Hepatocyte (in vitro differentiated cells): ENCODE data around the gene VAV1. TPM values are rescaled to one million over a fixed set of nuclear protein-coding genes. Genes with fewer than 3 reads are reported as not detected.

Experiments used
- DNase-seq: peaks from one replicate; pipeline ENCODE4 v3.0.0-alpha.2; 2016; ENCODE audit warnings: low spot score
- H2AFZ ChIP-seq: fragments of 200-600 bp; sonication (generic); 2 replicates; pipeline ENCODE4 v1.6.0; 2016; ENCODE audit warnings: antibody characterized with exemption, mild to moderate bottlenecking
- H3K27ac ChIP-seq: fragments of 200-600 bp; sonication (generic); 2 replicates; pipeline ENCODE4 v1.5.1; 2016; ENCODE audit warnings: mild to moderate bottlenecking
- H3K27me3 ChIP-seq: fragments of 200-600 bp; sonication (generic); 2 replicates; pipeline ENCODE4 v1.6.1; 2016
- H3K36me3 ChIP-seq: fragments of 200-600 bp; sonication (generic); replicated peaks from 2 replicates; pipeline ENCODE4 v1.5.1; 2016; ENCODE audit warnings: low read depth; ENCODE audit not compliant: insufficient read depth
- H3K4me1 ChIP-seq: fragments of 200-600 bp; sonication (generic); 2 replicates; pipeline ENCODE4 v1.5.1; 2016; ENCODE audit warnings: mild to moderate bottlenecking, moderate library complexity; ENCODE audit not compliant: insufficient read depth
- H3K4me2 ChIP-seq: fragments of 200-600 bp; sonication (generic); 2 replicates; pipeline ENCODE4 v1.6.0; 2016
- H3K4me3 ChIP-seq: fragments of 200-600 bp; sonication (generic); 2 replicates; pipeline ENCODE4 v1.5.1; 2016; ENCODE audit warnings: mild to moderate bottlenecking
- H3K79me2 ChIP-seq: fragments of 200-600 bp; sonication (generic); 2 replicates; pipeline ENCODE4 v1.6.0; 2017; ENCODE audit warnings: mild to moderate bottlenecking
- H3K9me2 ChIP-seq: fragments of 200-600 bp; sonication (generic); replicated peaks from 2 replicates; pipeline ENCODE4 v1.6.0; 2017; ENCODE audit warnings: mild to moderate bottlenecking; ENCODE audit not compliant: insufficient read depth
- H3K9me3 ChIP-seq: fragments of 200-600 bp; sonication (generic); 2 replicates; pipeline ENCODE4 v1.5.1; 2016; ENCODE audit warnings: low read depth, mild to moderate bottlenecking
- H4K20me1 ChIP-seq: fragments of 200-600 bp; sonication (generic); 2 replicates; pipeline ENCODE4 v1.6.0; 2016; ENCODE audit warnings: mild to moderate bottlenecking; ENCODE audit not compliant: insufficient read depth, poor library complexity, severe bottlenecking
- EZH2 ChIP-seq: fragments of 200-600 bp; sonication (generic); IDR thresholded peaks from 2 replicates; pipeline ENCODE4 v1.6.1; 2016; ENCODE audit warnings: antibody characterized with exemption, mild to moderate bottlenecking, borderline replicate concordance
- EZH2phosphoT487 ChIP-seq: fragments of 200-600 bp; sonication (generic); IDR thresholded peaks from one replicate; pipeline ENCODE4 v1.6.1; 2018; ENCODE audit warnings: antibody characterized with exemption, mild to moderate bottlenecking, low read depth, moderate library complexity; ENCODE audit not compliant: unreplicated experiment, severe bottlenecking
- WGBS: methylation state at CpG from one replicate; pipeline ENCODE4 v1.1.6; 2016; ENCODE audit warnings: low lambda C conversion rate; ENCODE audit errors: missing lambda C conversion rate; 5-methylcytosine and 5-hydroxymethylcytosine counted together
- polyA plus RNA-seq: library from polyadenylated mRNA; unstranded; fragments of >200 nt; fragmentation: Nextera tagmentation; extraction: Ambion mirVana; gene quantifications from 2 replicates; pipeline ENCODE4 v1.2.1, GENCODE V29; 2016
- total RNA-seq: library from RNA; depleted of rRNA; stranded (reverse); fragments of >200 nt; gene quantifications from 2 replicates; pipeline ENCODE4 v1.2.3, GENCODE V29; 2014
- TF ChIP-seq, protein P1 (sequence below): fragments of 200-600 bp; sonication (generic); IDR thresholded peaks from 2 replicates; pipeline ENCODE4 v1.5.1; 2016; ENCODE audit warnings: antibody characterized with exemption, mild to moderate bottlenecking; ENCODE audit not compliant: poor library complexity

VAV1 gene
- total and polyA plus RNA-seq, 2 experiments from 2014 or later, result 0.23 TPM; not detected in 1

DNA sequence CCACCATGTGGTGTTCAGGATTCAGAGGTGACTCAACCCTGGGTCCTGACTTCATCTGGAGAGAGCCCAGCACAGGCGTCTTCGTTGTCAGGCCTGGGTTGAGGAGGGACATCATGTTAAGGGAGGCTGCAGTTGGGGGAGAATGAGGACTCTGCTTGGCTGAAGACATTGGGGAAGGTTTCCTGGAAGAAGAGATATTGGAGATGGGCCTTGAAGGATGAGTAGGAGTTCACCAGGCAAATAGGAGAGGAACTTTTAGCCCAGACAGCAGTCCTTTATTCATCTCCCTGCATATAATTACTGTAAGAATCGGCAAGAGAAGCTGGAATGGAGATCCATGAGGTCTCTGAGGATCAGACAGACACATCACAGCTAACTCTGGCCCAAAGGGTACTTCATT lies 38.9 kb downstream of the VAV1 start:
- no peak for DNase-seq
- WGBS, result 75% methylated on average over 3 of the region's 3 CpGs

DNA sequence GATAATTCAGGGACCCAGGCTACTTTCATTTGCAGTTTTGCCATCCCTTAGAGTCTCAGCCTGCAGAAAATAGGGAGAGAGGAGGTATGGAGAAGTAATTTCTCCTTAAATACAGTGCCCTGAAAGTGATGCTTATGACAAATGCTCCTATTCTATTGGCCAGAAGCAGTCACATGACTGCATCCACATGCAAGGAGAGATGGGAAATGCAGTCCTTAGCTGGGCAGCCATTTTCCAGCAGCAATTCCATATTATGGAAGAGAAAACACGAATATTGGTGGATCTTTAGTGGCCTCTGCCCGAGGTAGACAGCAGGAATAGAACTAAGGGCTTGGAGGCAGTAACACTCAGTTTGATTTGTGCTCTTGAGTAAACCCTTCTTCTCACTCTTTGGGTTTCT lies 39.4 kb downstream of the VAV1 start:
- no peaks in the 10 kb centered on the region for H3K27me3 ChIP-seq
- 25% methylated on average over 2 of the region's 2 CpGs for WGBS
- H2AFZ ChIP-seq, result no peak overlapping the region

More for the DNA sequence above, 38.9 kb downstream of the VAV1 start:
- no peak overlapping the region for H3K4me2 ChIP-seq
- TF ChIP-seq EZH2, result no peak
- TF ChIP-seq, protein P1, sequence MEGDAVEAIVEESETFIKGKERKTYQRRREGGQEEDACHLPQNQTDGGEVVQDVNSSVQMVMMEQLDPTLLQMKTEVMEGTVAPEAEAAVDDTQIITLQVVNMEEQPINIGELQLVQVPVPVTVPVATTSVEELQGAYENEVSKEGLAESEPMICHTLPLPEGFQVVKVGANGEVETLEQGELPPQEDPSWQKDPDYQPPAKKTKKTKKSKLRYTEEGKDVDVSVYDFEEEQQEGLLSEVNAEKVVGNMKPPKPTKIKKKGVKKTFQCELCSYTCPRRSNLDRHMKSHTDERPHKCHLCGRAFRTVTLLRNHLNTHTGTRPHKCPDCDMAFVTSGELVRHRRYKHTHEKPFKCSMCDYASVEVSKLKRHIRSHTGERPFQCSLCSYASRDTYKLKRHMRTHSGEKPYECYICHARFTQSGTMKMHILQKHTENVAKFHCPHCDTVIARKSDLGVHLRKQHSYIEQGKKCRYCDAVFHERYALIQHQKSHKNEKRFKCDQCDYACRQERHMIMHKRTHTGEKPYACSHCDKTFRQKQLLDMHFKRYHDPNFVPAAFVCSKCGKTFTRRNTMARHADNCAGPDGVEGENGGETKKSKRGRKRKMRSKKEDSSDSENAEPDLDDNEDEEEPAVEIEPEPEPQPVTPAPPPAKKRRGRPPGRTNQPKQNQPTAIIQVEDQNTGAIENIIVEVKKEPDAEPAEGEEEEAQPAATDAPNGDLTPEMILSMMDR, result no peak
- no peak for TF ChIP-seq EZH2phosphoT487
- no peaks in the 10 kb centered on the region for H4K20me1 ChIP-seq
- no peaks in the 10 kb centered on the region for H3K36me3 ChIP-seq
- H3K9me3 ChIP-seq, result no peaks in the 10 kb centered on the region
- H3K4me3 ChIP-seq, result no peak overlapping the region
- no peak overlapping the region for H3K27ac ChIP-seq
- no peaks in the 10 kb centered on the region for H3K79me2 ChIP-seq
- H3K9me2 ChIP-seq, result no peaks in the 10 kb centered on the region
- H2AFZ ChIP-seq, result no peak overlapping the region
- H3K4me1 ChIP-seq, result no peaks in the 10 kb centered on the region
- no peaks in the 10 kb centered on the region for H3K27me3 ChIP-seq

DNA sequence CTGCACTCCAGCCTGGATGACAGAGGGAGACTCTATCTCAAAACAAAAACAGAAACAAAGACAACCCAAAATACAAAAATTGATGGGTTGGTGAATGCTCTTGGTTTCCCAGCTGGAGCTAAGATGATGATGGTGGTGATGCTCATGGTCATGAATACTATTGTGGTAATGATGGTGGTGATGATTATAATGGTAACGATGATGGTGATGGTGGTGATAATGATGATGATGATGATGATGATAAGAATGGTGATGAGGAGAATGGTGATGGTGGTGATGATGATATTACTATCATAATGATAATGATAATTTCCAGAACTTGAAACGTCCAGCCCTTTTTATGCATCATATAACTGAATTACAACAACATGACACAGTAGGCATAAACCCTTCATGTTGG lies 40.1 kb downstream of the VAV1 start:
- Histone ChIP-seq H2AFZ (no peak overlapping the region), H3K9me2 (no peaks in the 10 kb centered on the region), H3K79me2 (no peaks in the 10 kb centered on the region), H3K27me3 (no peaks in the 10 kb centered on the region), H3K36me3 (no peaks in the 10 kb centered on the region), H3K4me3 (no peak overlapping the region), H3K9me3 (no peaks in the 10 kb centered on the region), H4K20me1 (no peaks in the 10 kb centered on the region), H3K27ac (no peak overlapping the region), H3K4me2 (no peak overlapping the region), H3K4me1 (no peaks in the 10 kb centered on the region)
- DNase-seq, result no peak
- TF ChIP-seq, protein P1, result no peak
- no peak for TF ChIP-seq EZH2
- TF ChIP-seq EZH2phosphoT487, result no peak
- 85% methylated on average over 2 of the region's 2 CpGs for WGBS

More for the DNA sequence above, 39.4 kb downstream of the VAV1 start:
- Histone ChIP-seq H3K9me2 (no peaks in the 10 kb centered on the region), H3K79me2 (no peaks in the 10 kb centered on the region), H3K36me3 (no peaks in the 10 kb centered on the region), H3K4me3 (no peak overlapping the region), H3K9me3 (no peaks in the 10 kb centered on the region), H3K4me2 (no peak overlapping the region), H3K27ac (no peak overlapping the region), H4K20me1 (no peaks in the 10 kb centered on the region), H3K4me1 (no peaks in the 10 kb centered on the region)
- no peak for TF ChIP-seq EZH2phosphoT487
- TF ChIP-seq, protein P1, result no peak
- TF ChIP-seq EZH2, result no peak
- DNase-seq, result peak; percentile 15

DNA sequence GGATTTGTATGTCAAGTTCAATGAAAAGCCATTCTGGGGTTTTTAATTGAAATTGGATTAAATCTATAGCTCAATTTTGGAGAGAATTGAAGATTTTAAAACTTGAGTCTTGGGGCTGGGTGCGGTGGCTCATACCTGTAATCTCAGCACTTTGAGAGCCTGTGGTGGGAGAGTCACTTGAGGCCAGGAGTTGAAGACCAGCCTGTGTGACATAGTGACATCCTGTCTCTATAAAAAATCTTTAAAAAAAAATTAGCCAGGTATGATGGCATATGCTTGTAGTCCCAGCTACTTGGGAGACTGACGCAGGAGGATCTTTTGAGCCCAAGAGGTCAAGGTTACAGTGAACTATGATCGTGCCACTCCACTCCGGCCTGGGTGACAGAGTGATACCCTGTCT lies 41.2 kb downstream of the VAV1 start:
- H3K36me3 ChIP-seq, result no peaks in the 10 kb centered on the region
- no peaks in the 10 kb centered on the region for H3K4me1 ChIP-seq
- TF ChIP-seq, protein P1, result no peak
- no peak for TF ChIP-seq EZH2phosphoT487
- no peak for TF ChIP-seq EZH2
- no peaks in the 10 kb centered on the region for H3K79me2 ChIP-seq
- 93% methylated on average over 4 of the region's 4 CpGs for WGBS
- H3K4me3 ChIP-seq, result no peak overlapping the region
- H3K4me2 ChIP-seq, result no peak overlapping the region
- no peaks in the 10 kb centered on the region for H3K9me3 ChIP-seq
- H3K27ac ChIP-seq, result no peak overlapping the region
- DNase-seq, result no peak
- no peaks in the 10 kb centered on the region for H3K27me3 ChIP-seq
- no peak overlapping the region for H2AFZ ChIP-seq
- no peaks in the 10 kb centered on the region for H4K20me1 ChIP-seq
- H3K9me2 ChIP-seq, result no peaks in the 10 kb centered on the region
